GM19397 (cell line): ENCODE results near the gene RTN4.
A peak's percentile ranks its signal among the peaks of the same experiment; 100 is the strongest.
"Not testable (repeated sequence)": the region's sequence is repeated elsewhere in the genome, so short reads cannot be mapped to it uniquely, and the experiment has no call there.

Experiments
- ATAC-seq: cut with Tn5 transposase; IDR thresholded peaks from one replicate; pipeline ENCODE4 v1.9.1; 2021; ENCODE audit warnings: mild to moderate bottlenecking, moderate library complexity; ENCODE audit not compliant: unreplicated experiment

Gene RTN4

GRCh38 chr2:55011831-55012671, 38.2 kb downstream of the RTN4 start:
- no peak for ATAC-seq

- no peak for ATAC-seq
These were observed 39.3 kb downstream of the RTN4 start for GRCh38 chr2:55010915-55011314.

GRCh38 chr2:55010149-55010591, 40.1 kb downstream of the RTN4 start:
- ATAC-seq = peak; percentile 95

- peak; percentile 10 for ATAC-seq
These were observed 40.8 kb downstream of the RTN4 start for GRCh38 chr2:55009277-55010060.

- ATAC-seq = no peak
These were observed 43.9 kb downstream of the RTN4 start for GRCh38 chr2:55006306-55006705.

- ATAC-seq = no peak
These were observed 46.3 kb downstream of the RTN4 start for GRCh38 chr2:55003706-55004639.

GRCh38 chr2:55001716-55002115, 48.5 kb downstream of the RTN4 start:
- no peak for ATAC-seq

GRCh38 chr2:55000341-55000740, 49.9 kb downstream of the RTN4 start:
- ATAC-seq = no peak

GRCh38 chr2:54999182-54999581, 51.1 kb downstream of the RTN4 start:
- no peak for ATAC-seq

GRCh38 chr2:54997826-54998225, 52.4 kb downstream of the RTN4 start:
- ATAC-seq = no peak

- ATAC-seq = no peak
These were observed 54.7 kb downstream of the RTN4 start for GRCh38 chr2:54995553-54995952.

GRCh38 chr2:54990694-54991093, 59.6 kb downstream of the RTN4 start:
- not testable (repeated sequence) for ATAC-seq

GRCh38 chr2:54988612-54989011, 61.6 kb downstream of the RTN4 start:
- ATAC-seq = no peak

- no peak for ATAC-seq
These were observed 64.0 kb downstream of the RTN4 start for GRCh38 chr2:54986264-54986663.

GRCh38 chr2:54984476-54984875, 65.8 kb downstream of the RTN4 start:
- no peak for ATAC-seq

GRCh38 chr2:54983345-54984220, 66.7 kb downstream of the RTN4 start:
- no peak for ATAC-seq

- no peak for ATAC-seq
These were observed 68.9 kb downstream of the RTN4 start for GRCh38 chr2:54981385-54981784.

- no peak for ATAC-seq
These were observed 70.8 kb downstream of the RTN4 start for GRCh38 chr2:54979321-54980044.

GRCh38 chr2:54977149-54977548, 73.1 kb downstream of the RTN4 start:
- ATAC-seq = peak; percentile 82
